ENCODE measurements around the gene FEZ2.

GRCh38 chr2:36579297-36579664 is 18.7 kb downstream of the FEZ2 start:
- TF ChIP-seq POLR2AphosphoS5 (IDR thresholded peaks at IDR 0.05; ENCODE audit: insufficient read depth, low read depth, low read length) (no peak), CTCF (IDR thresholded peaks at IDR 0.05; ENCODE audit: extremely low read depth in 1 of 2, insufficient read depth in 1 of 2, low read depth in 1 of 2, low read length in 2 of 2) (no peak), POLR2A (IDR thresholded peaks at IDR 0.05; ENCODE audit: low read depth, low read length) (no peak), EZH2 (IDR thresholded peaks at IDR 0.05; ENCODE audit: borderline replicate concordance, low read depth, low read length, severe bottlenecking) (no peak), JUN (IDR thresholded peaks at IDR 0.05; ENCODE audit: borderline replicate concordance, insufficient read depth, insufficient read length, low read depth) (no peak), MYC (IDR thresholded peaks at IDR 0.05; ENCODE audit: low read depth, low read length) (no peak), MAX (IDR thresholded peaks at IDR 0.05; ENCODE audit: insufficient read depth, insufficient read length) (no peak)
